ENCODE measurements around the gene MCTS1. TPM values are rescaled to one million over a fixed set of nuclear protein-coding genes. Genes with fewer than 3 reads are reported as not detected.
A peak's percentile ranks its signal among the peaks of the same experiment; 100 is the strongest.

Gene MCTS1
- total RNA-seq, 2 experiments from 2014 or later, result 66.3 to 71.0 TPM

DNA sequence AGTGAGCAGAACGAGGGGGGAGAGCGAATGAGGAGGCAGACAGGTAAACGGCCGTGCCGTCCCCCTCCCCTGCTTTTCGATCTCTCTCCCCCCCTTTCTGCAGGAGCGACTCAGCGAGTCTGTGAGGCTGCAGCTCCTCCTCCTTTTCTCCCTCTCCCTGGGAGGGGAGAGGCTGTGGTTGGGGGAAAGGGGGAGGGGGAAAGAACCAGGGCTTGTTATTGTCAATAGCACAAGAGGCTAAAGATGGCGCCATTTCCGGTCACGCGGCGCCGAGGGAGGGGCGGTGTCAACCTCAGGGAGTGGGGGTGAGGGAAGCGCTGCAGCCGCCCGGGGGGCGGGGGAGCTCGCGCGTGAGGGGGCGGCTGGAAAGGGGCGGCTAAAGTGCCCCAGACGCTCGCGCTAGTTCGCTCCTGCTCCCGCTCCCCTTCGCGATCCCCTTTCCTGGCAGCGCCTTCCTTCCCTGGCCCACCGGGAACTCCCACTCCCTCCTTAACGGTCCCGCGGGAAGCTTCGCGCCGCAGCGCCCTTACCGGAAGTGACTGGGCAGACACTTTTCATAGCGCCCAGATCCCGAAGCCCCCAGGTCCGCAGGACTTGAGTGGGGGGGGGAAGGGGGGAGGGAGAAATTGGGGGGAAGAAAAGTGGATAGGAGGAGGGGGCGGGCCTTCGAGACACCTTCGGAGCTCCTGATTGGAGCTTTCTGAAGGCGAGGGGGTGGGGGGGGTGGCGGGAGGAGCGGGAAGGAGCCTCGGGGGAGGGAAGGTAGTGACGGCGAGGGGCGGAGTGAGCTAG is 42.9 kb upstream of the MCTS1 start, which contains the start of gene CUL4B:
Gene CUL4B, minus strand, starts transcription at position 121 of the 792 bp plus-strand sequence. CDS start 324 bp downstream, outside the sequence.
- Mint-ChIP-seq H3K4me3 (peak within 1 kb of the TSS; percentile 98), H3K36me3 (ENCODE audit: low read depth) (peaks cover 10% of the 10 kb centered on the region), H3K27ac (peak within 1 kb of the TSS; percentile 98), H3K9me3 (no peaks in the 10 kb centered on the region), H3K27me3 (no peaks in the 10 kb centered on the region), H3K4me1 (ENCODE audit: low read depth) (peaks cover 21% of the 10 kb centered on the region)
- peak; percentile 90 for ATAC-seq
- intact Hi-C loops (cut with micrococcal nuclease), result loop anchor here (2.0 to 5.0 kb wide), 2 partner anchors 42 to 64 kb away; no protein-coding TSS in a partner anchor
- POLR2A ChIA-PET, result interaction anchor here (0.8 to 2.0 kb wide), 8 partner anchors 10 to 67 kb away, joined by 3 to 9 read pairs (median 3); partner anchors contain the start of gene MCTS1
- TF ChIP-seq, protein P1, sequence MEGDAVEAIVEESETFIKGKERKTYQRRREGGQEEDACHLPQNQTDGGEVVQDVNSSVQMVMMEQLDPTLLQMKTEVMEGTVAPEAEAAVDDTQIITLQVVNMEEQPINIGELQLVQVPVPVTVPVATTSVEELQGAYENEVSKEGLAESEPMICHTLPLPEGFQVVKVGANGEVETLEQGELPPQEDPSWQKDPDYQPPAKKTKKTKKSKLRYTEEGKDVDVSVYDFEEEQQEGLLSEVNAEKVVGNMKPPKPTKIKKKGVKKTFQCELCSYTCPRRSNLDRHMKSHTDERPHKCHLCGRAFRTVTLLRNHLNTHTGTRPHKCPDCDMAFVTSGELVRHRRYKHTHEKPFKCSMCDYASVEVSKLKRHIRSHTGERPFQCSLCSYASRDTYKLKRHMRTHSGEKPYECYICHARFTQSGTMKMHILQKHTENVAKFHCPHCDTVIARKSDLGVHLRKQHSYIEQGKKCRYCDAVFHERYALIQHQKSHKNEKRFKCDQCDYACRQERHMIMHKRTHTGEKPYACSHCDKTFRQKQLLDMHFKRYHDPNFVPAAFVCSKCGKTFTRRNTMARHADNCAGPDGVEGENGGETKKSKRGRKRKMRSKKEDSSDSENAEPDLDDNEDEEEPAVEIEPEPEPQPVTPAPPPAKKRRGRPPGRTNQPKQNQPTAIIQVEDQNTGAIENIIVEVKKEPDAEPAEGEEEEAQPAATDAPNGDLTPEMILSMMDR (IDR thresholded peaks at IDR 0.05), result no peak
- CTCF ChIA-PET, result interaction anchor here (1.1 to 1.9 kb wide), 4 partner anchors 8 to 68 kb away, joined by 3 to 6 read pairs (median 4); partner anchors contain the start of gene C1GALT1C1
- peak; percentile 95 for DNase-seq

DNA sequence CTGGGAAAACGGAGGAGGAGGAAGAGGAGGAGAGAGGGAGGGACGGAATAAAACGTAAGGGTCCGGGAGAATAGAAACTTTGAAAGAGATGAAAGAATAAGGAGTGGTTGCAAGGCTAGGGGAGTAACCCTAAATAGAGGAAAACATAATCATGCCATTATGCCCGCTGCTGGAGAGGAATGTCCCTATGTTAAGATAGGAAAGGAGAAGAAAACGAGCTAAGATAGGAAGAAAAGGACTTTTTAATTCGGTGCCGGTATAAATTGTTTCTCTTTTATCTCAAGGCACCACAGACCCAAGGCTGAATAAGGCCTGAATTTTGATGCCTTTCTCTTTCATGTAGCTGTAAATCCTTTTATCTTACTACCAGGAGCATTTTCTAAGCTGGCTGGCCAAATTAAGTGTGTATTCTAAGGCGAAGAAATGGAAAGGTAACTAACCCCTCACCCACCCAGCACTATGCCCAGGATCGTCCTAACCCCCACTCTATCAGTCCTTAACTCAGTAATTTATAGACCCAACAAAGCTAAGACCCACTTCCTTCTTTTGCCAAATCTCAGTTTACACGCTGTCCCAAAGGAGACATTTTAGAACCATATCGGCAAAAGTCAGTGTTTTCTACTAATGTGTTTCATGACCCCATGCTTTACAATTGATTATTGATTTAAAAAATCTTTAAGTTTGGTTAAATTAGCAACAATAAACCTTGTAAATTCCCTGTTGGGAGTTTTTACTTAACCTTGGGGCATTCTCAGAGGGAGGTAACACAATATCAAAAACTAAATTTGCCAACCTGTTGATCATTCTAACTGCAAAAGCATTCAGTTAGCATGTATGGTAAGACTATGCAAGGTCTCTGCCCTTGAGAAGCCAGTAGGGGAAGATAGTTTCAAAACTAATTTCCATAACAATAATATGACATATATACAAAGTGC is 42.0 kb upstream of the MCTS1 start:
- H3K27me3 Mint-ChIP-seq, result no peaks in the 10 kb centered on the region
- intact Hi-C loops (cut with micrococcal nuclease), result loop anchor here (2.0 to 5.0 kb wide), 2 partner anchors 41 to 65 kb away; no protein-coding TSS in a partner anchor
- ATAC-seq, result no peak
- POLR2A ChIA-PET, result interaction anchor here (0.8 to 2.0 kb wide), 7 partner anchors 11 to 67 kb away, joined by 3 to 9 read pairs (median 3); partner anchors contain the start of gene MCTS1
- DNase-seq, result no peak
- peaks cover 8% of the 10 kb centered on the region for H3K36me3 Mint-ChIP-seq (ENCODE audit: low read depth)
- CTCF ChIA-PET, result interaction anchor here (1.1 to 1.9 kb wide), 4 partner anchors 9 to 67 kb away, joined by 3 to 6 read pairs (median 4); partner anchors contain the start of gene C1GALT1C1
- peaks cover 17% of the 10 kb centered on the region for H3K4me1 Mint-ChIP-seq (ENCODE audit: low read depth)
- no peaks in the 10 kb centered on the region for H3K9me3 Mint-ChIP-seq
- TF ChIP-seq, protein P1 (IDR thresholded peaks at IDR 0.05), result no peak
- H3K4me3 Mint-ChIP-seq, result peak overlapping the region; percentile 98
- peak overlapping the region; percentile 98 for H3K27ac Mint-ChIP-seq

DNA sequence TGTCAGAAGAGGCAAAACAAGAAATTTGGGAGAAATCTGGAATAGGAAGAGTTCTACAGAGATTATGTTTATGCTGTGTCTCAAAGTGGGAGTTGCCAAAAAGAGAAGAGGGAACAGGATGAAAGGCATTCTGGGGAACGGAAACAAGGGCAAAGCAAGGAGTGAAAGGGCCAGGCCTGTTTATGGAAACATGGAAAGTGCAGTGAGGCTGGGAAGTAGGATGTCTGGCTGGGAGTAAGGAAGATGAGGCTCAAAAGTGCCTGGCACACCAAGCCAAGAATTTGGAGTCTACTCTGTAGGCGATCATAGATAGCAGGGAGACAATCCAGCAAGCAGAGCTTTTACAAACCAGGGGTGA is 41.4 kb upstream of the MCTS1 start:
- TF ChIP-seq, protein P1 (IDR thresholded peaks at IDR 0.05), result no peak
- H3K4me1 Mint-ChIP-seq (ENCODE audit: low read depth), result peaks cover 13% of the 10 kb centered on the region

DNA sequence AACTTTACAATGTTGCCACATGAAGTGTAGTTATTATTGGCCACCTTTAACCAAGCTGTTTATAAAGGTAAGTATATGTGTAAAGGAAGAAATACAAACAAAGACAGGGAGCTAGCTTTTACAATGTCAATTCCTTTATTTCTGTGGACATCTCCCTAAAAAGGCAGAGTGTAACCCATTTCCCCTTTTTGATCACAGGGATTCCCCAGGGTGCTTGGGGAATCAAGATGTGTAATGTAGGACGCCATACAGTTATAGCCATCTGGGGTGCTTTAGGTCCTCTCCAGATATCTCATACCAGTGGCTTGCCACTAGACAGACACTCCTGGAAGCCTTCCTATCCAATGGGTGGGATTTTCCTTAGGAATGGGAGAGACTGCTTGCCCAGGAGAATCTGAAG is 39.0 kb upstream of the MCTS1 start:
- no peak for DNase-seq
- ATAC-seq, result no peak
- Mint-ChIP-seq H3K27me3 (no peaks in the 10 kb centered on the region), H3K9me3 (no peaks in the 10 kb centered on the region), H3K4me1 (ENCODE audit: low read depth) (peaks cover 7% of the 10 kb centered on the region), H3K27ac (no peak overlapping the region), H3K4me3 (no peak overlapping the region), H3K36me3 (ENCODE audit: low read depth) (no peaks in the 10 kb centered on the region)
- TF ChIP-seq, protein P1 (IDR thresholded peaks at IDR 0.05), result no peak
- intact Hi-C loops (cut with micrococcal nuclease), result loop anchor here (5.0 kb wide), 1 partner anchor 68 kb away; no protein-coding TSS in a partner anchor
- CTCF ChIA-PET, result no interaction called here
- POLR2A ChIA-PET, result no interaction called here

More for the DNA sequence above, 41.4 kb upstream of the MCTS1 start:
- H3K27ac Mint-ChIP-seq, result peak overlapping the region; percentile 58
- POLR2A ChIA-PET, result interaction anchor here (0.6 to 1.0 kb wide), 2 partner anchors 29 to 70 kb away, joined by 3 read pairs; no protein-coding TSS in a partner anchor
- intact Hi-C loops (cut with micrococcal nuclease), result loop anchor here (5.0 kb wide), 1 partner anchor 65 kb away; no protein-coding TSS in a partner anchor
- CTCF ChIA-PET, result interaction anchor here (1.1 kb wide), 1 partner anchor 10 kb away, joined by 3 read pairs; no protein-coding TSS in a partner anchor
- H3K36me3 Mint-ChIP-seq (ENCODE audit: low read depth), result peaks cover 3% of the 10 kb centered on the region
- H3K27me3 Mint-ChIP-seq, result no peaks in the 10 kb centered on the region
- peak overlapping the region; percentile 98 for H3K4me3 Mint-ChIP-seq
- ATAC-seq (no peak), DNase-seq (no peak)
- no peaks in the 10 kb centered on the region for H3K9me3 Mint-ChIP-seq

Data from activated CD8-positive, alpha-beta T cell treated with anti-CD3 and anti-CD28 coated beads for 36 hours (primary cell).